ENCODE measurements around the gene PPP4R3A.

PPP4R3A gene

GRCh38 chr14:91510171-91511042 lies at the start of gene PPP4R3A:
PPP4R3A (minus strand) TSS chr14:91510310; CDS start chr14:91509647, 663 bp downstream.
- ChIA-PET POLR2A (no interaction called here), CTCF (no interaction called here)
- DNase-seq (ENCODE audit: low read depth, low spot score): peak; percentile 82
- no peak for TF ChIP-seq CTCF (IDR thresholded peaks at IDR 0.05; ENCODE audit: insufficient read depth, low read length, missing control alignments)
- H3K4me3 ChIP-seq (ENCODE audit: low read depth, low read length): peak within 1 kb of the TSS; percentile 80

GRCh38 chr14:91555531-91555930 lies 45.4 kb upstream of the PPP4R3A start:
- ChIA-PET CTCF (no interaction called here), POLR2A (no interaction called here)
- TF ChIP-seq CTCF (IDR thresholded peaks at IDR 0.05; ENCODE audit: insufficient read depth, low read length, missing control alignments): no peak
- no peak for DNase-seq (ENCODE audit: low read depth, low spot score)
- H3K4me3 ChIP-seq (ENCODE audit: low read depth, low read length): no peak overlapping the region

DNA sequence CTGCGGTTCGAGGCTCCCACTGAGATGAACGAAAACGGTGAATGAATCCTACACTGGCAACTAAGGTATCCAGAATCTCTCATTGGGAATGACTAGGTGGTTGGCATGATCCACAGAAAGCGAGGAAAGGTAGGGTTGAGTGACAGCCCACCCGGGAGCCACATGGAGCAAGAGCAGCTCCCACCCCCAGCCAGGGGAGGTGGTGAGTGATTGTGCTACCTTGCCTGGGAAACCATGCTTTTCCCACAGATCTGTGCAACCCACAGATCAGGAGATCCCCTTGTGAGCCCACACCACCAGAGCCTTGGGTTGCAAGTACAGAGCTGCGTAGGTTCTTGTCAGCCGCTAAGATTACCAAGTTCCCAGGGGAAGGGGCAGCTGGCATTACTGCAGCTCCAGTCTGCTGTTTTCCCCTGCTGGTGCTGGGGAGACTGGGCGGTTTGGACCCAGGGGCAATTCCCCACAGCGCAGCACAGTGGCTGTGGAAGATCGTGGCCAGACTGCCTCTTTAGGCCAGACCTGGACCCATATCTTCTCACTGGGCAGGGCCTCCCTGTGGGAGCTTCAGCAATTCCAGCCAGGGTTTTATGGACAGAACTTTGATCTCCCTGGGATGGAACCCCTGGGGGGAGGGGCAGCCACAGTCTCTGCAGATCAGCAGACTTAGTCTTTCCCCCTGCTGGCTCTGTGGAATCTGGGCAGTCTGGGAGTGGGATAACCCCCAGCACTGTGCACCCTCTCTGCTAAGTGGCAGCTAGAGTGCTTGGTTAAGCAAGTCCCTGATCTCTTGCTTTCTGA lies 44.6 kb upstream of the PPP4R3A start:
- ChIA-PET CTCF (no interaction called here), POLR2A (no interaction called here)
- DNase-seq (ENCODE audit: low read depth, low spot score): no peak
- TF ChIP-seq CTCF (IDR thresholded peaks at IDR 0.05; ENCODE audit: insufficient read depth, low read length, missing control alignments): no peak
- no peak overlapping the region for H3K4me3 ChIP-seq (ENCODE audit: low read depth, low read length)

DNA sequence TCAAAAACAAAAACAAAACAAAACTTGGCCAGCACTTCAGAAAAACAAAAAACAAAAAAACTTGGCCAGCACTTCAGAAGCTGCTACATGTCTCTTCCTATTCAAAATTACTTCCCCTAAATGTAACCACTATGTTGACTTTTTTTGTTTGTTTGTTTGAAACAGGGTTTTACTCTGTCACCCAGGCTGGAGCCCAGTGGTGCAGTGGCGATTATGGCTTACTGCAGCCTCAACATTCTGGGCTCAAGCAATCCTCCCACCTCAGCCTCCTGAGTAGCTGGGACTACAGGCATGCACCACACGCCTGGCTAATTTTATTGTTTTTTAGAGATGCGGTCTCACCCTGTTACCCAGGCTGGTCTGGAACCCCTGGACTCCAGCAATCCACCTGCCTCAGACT lies 38.0 kb upstream of the PPP4R3A start:
- ChIA-PET CTCF (no interaction called here), POLR2A (no interaction called here)
- H3K4me3 ChIP-seq (ENCODE audit: low read depth, low read length): no peak overlapping the region
- no peak for TF ChIP-seq CTCF (IDR thresholded peaks at IDR 0.05; ENCODE audit: insufficient read depth, low read length, missing control alignments)
- no peak for DNase-seq (ENCODE audit: low read depth, low spot score)

- no peak for DNase-seq (ENCODE audit: low read depth, low spot score)
- ChIA-PET POLR2A (no interaction called here), CTCF (no interaction called here)
- TF ChIP-seq CTCF (IDR thresholded peaks at IDR 0.05; ENCODE audit: insufficient read depth, low read length, missing control alignments): no peak
- no peak overlapping the region for H3K4me3 ChIP-seq (ENCODE audit: low read depth, low read length)
Measured at GRCh38 chr14:91545946-91546716, 36.0 kb upstream of the PPP4R3A start.

DNA sequence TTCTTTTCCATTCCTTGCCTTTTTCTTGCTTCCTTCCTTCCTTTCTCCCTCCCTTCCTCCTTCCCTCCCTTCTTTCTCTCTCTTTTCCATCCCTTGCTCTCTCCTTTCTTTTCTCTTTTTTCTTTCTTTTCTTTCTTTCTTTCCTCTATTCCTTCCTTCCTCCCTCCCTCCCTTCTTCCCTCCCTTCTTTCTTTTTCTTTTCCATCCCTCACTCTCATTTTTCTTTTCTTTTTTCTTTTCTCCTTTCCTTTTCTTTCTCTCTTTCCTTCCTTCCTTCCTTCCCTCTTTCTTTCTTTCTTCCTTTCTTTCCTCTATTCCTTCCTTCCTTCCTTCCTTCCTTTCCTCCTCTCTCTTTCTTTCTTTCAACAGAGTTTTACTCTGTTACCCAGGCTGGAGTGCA lies 35.1 kb upstream of the PPP4R3A start:
- DNase-seq (ENCODE audit: low read depth, low spot score): no peak
- no peak overlapping the region for H3K4me3 ChIP-seq (ENCODE audit: low read depth, low read length)
- CTCF ChIA-PET: no interaction called here
- POLR2A ChIA-PET: no interaction called here
- no peak for TF ChIP-seq CTCF (IDR thresholded peaks at IDR 0.05; ENCODE audit: insufficient read depth, low read length, missing control alignments)
